ENCODE results near the gene PARK7.
A peak's percentile ranks its signal among the peaks of the same experiment; 100 is the strongest.

The PARK7 gene

GRCh38 chr1:8014381-8014988 lies 53.0 kb downstream of the PARK7 start:
- H3K27me3 Mint-ChIP-seq (ENCODE audit: low read depth, poor library complexity): no peaks in the 10 kb centered on the region
- peaks cover 20% of the 10 kb centered on the region for H3K36me3 Mint-ChIP-seq (ENCODE audit: low read depth)
- DNase-seq: no peak
- TF ChIP-seq, protein P1, sequence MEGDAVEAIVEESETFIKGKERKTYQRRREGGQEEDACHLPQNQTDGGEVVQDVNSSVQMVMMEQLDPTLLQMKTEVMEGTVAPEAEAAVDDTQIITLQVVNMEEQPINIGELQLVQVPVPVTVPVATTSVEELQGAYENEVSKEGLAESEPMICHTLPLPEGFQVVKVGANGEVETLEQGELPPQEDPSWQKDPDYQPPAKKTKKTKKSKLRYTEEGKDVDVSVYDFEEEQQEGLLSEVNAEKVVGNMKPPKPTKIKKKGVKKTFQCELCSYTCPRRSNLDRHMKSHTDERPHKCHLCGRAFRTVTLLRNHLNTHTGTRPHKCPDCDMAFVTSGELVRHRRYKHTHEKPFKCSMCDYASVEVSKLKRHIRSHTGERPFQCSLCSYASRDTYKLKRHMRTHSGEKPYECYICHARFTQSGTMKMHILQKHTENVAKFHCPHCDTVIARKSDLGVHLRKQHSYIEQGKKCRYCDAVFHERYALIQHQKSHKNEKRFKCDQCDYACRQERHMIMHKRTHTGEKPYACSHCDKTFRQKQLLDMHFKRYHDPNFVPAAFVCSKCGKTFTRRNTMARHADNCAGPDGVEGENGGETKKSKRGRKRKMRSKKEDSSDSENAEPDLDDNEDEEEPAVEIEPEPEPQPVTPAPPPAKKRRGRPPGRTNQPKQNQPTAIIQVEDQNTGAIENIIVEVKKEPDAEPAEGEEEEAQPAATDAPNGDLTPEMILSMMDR (IDR thresholded peaks at IDR 0.05): no peak
- peaks cover 52% of the 10 kb centered on the region for H3K4me1 Mint-ChIP-seq
- H3K4me3 Mint-ChIP-seq: no peak overlapping the region
- H3K9me3 Mint-ChIP-seq: no peaks in the 10 kb centered on the region
- H3K27ac Mint-ChIP-seq: no peak overlapping the region

- TF ChIP-seq, protein P1 (IDR thresholded peaks at IDR 0.05): peak; percentile 54
Observed at GRCh38 chr1:8015036-8015808, 53.7 kb downstream of the PARK7 start.

DNA sequence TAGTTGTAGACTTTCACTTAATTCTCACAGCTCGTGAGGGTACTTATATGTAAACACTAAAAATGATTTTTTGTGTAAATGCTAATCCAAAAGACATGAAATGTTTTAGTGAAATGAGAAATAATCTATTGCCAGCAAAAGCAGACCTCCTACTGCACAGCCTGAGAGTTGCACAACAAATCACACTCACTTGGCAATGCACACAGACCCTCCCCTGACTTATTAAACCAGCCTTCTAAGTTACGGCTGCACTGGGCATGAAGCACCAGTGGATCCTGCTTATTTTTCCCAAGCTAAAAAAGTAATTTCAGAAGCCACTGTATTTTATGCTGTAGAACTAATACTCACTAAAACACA lies 54.3 kb downstream of the PARK7 start:
- Mint-ChIP-seq H3K4me3 (no peak overlapping the region), H3K36me3 (ENCODE audit: low read depth) (peaks cover 20% of the 10 kb centered on the region), H3K27ac (no peak overlapping the region), H3K27me3 (ENCODE audit: low read depth, poor library complexity) (no peaks in the 10 kb centered on the region), H3K4me1 (peaks cover 57% of the 10 kb centered on the region), H3K9me3 (no peaks in the 10 kb centered on the region)
- DNase-seq: no peak
- TF ChIP-seq, protein P1 (IDR thresholded peaks at IDR 0.05): no peak

More at GRCh38 chr1:8015036-8015808, 53.7 kb downstream of the PARK7 start:
- H3K4me3 Mint-ChIP-seq: no peak overlapping the region
- no peak overlapping the region for H3K27ac Mint-ChIP-seq
- peak; percentile 33 for DNase-seq
- peaks cover 20% of the 10 kb centered on the region for H3K36me3 Mint-ChIP-seq (ENCODE audit: low read depth)
- H3K4me1 Mint-ChIP-seq: peaks cover 58% of the 10 kb centered on the region
- no peaks in the 10 kb centered on the region for H3K27me3 Mint-ChIP-seq (ENCODE audit: low read depth, poor library complexity)
- H3K9me3 Mint-ChIP-seq: no peaks in the 10 kb centered on the region

GRCh38 chr1:8016210-8016894 lies 54.8 kb downstream of the PARK7 start:
- no peaks in the 10 kb centered on the region for H3K27me3 Mint-ChIP-seq (ENCODE audit: low read depth, poor library complexity)
- DNase-seq: no peak
- H3K4me3 Mint-ChIP-seq: no peak overlapping the region
- H3K27ac Mint-ChIP-seq: no peak overlapping the region
- peaks cover 62% of the 10 kb centered on the region for H3K4me1 Mint-ChIP-seq
- H3K36me3 Mint-ChIP-seq (ENCODE audit: low read depth): peaks cover 20% of the 10 kb centered on the region
- TF ChIP-seq, protein P1 (IDR thresholded peaks at IDR 0.05): no peak
- H3K9me3 Mint-ChIP-seq: no peaks in the 10 kb centered on the region

- H3K27me3 Mint-ChIP-seq (ENCODE audit: low read depth, poor library complexity): no peaks in the 10 kb centered on the region
Observed at GRCh38 chr1:8016895-8017241, 55.4 kb downstream of the PARK7 start.

More at GRCh38 chr1:8016895-8017241, 55.4 kb downstream of the PARK7 start:
- DNase-seq: no peak
- Mint-ChIP-seq H3K9me3 (no peaks in the 10 kb centered on the region), H3K4me1 (peaks cover 65% of the 10 kb centered on the region), H3K27ac (no peak overlapping the region), H3K36me3 (ENCODE audit: low read depth) (peaks cover 20% of the 10 kb centered on the region), H3K4me3 (no peak overlapping the region)
- TF ChIP-seq, protein P1 (IDR thresholded peaks at IDR 0.05): no peak

Measured in nephron progenitor cell (in vitro differentiated cells).